Germinal center (tissue), 1 donor: Measurements from ENCODE around the gene MTSS2.

Source experiments
- DNase-seq: peaks from one replicate; pipeline ENCODE4 v3.0.0; 2012; ENCODE audit warnings: mixed read lengths, low spot score

Gene MTSS2, protein sequence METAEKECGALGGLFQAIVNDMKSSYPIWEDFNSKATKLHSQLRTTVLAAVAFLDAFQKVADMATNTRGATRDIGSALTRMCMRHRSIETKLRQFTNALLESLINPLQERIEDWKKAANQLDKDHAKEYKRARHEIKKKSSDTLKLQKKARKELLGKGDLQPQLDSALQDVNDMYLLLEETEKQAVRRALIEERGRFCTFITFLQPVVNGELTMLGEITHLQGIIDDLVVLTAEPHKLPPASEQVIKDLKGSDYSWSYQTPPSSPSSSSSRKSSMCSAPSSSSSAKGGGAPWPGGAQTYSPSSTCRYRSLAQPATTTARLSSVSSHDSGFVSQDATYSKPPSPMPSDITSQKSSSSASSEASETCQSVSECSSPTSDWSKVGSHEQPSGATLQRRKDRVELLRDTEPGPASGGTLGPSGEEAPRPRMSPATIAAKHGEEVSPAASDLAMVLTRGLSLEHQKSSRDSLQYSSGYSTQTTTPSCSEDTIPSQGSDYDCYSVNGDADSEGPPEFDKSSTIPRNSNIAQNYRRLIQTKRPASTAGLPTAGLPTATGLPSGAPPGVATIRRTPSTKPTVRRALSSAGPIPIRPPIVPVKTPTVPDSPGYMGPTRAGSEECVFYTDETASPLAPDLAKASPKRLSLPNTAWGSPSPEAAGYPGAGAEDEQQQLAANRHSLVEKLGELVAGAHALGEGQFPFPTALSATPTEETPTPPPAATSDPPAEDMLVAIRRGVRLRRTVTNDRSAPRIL

DNA sequence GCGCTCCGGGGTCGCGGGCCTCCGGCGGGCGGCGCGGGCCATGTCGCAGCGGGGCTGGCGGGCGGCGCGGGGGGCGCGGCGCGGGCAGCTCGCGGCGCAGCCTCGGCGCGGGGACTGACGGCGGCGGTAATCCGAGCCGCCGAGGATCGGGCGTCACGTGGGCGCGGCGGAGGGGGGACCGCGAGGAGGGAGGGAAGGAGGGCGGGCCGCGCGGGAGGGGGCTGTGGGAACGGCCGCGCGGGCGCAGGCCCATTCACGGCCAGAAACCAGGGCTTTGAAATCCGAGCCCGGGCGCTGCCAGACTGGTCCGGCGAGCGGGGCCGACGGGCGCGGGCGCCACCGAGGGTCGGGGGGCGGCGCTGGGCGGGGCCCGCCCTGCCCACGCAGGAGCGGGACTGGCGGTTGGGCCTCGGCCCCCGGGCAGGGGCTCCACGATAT lies at the start of gene MTSS2:
TSS of gene MTSS2 (minus strand) at position 116 of the 438 bp plus-strand sequence. CDS start 262 bp downstream, outside the sequence.
- peak; percentile 44 for DNase-seq

DNA sequence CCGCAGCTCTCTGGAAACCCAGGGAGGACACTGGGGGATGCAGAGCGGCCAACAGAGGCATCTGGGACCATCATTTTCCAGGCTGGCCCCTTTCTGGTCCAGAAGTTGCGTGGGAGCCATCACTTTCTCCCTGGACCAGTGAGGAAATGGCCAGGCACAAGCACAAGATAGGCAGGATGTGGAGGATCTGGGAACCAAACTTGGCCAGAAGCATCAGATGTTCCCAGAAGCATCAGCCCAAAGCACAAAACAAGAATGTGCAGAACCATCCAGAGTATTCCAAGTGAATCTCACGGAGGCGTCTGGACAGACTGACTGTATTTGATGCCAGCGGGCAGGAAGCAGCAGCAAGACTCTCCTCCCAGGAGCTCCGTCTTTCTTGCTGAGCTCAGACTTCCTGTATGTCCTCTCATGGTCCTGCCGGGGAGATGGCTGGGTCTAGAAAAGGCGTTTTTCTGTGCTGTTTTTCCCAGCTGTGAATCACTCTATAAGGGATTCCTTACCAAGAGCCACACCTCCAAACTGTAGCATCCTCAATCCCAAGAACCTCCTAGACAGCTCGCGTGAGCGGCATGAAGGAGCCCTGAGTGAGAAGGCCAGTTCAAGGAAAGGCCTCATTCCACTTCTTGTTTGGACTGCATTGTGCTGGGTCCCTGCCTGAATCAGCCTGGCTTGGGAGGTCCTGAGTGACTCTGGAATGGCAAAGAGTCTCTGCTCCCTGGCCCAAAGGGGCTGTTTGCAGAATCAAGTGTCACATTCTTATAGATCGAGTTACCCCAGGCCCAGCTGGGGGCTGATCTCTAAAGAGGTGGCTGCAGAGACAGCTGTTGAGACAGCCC lies 49.5 kb upstream of the MTSS2 start:
- no peak for DNase-seq

DNA sequence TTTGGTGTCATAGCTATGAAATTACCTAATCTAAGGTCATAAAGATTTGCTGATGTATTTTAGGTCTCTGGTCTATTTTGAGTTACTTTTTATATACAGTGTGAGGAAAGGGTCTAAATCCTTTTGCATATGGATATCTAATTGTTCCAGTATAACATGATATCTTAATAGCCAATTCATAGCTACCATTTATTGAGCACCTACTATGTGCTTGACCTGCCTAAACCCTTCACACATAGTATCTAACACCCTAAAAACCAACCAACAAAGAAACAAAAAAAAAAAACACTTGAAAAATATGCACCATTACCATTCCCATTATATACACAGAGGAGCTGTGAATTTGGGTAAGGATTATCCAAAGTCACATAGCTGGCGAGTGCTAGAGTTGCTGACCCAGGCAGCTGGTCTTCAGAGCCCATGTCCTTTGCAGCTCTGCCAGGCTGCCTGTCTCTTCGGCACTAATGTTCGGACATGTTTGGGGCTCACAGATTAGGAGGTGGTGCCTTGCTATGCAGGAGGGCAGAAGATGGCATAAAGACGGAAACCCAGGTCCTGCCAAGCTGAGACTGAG lies 48.8 kb upstream of the MTSS2 start:
- DNase-seq, result no peak

DNA sequence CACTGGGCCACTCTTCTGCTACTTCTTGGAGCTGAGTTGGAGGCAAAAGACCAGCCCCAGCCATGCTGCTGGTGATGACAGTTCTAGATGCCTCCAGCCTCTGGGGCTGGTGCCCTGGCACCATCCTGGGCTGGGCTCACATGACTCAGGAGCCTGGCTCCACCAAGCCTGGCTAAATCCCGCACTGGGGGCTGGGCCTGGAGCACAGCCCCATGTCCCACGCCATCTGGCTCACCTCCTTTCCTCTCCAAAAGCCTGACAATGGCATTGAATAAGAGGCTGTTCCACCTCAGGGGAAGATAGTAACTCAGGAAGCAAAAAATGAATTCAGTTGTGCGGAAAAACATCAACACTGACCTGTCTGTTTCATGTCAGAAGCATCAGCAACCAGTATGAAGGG lies 45.1 kb upstream of the MTSS2 start:
- no peak for DNase-seq

DNA sequence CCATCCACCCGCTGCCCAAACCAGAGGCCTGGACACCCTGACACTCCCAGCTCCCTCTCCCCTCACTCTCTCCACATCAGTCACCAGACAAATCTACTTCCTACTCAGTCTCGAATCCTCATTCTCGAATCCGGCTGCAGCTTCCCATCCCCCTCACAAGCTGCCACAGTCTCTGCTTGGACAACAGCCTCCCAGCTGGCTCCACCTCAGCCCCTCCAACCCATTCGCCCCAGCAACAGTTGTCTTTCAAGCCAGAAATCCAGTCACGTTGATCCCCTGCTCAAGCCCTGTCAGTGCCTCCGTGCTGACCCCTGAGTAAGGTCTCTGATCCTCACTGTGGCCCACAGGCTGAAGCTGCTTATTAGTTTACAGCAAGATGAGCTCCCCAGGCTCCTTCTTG lies 44.2 kb upstream of the MTSS2 start:
- no peak for DNase-seq

DNA sequence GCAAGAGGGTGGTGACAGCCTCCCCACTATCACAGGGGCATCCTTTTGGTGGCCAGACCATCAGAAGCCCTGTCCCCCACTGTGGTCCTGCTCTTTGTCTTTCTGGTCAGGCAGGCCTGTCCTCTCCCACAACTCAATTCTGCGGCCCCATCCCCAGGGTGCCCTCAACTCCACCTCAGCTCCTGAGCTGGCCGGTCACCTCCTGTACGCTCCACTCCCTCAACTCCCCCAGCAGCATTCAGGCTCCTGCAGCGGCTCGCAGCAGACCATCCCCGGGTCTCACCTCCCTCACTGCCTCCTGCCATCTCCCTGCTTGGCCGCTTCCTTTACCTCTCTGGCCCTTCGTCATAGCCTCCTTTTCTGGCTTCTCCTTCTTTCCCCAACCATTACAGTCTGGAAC lies 43.4 kb upstream of the MTSS2 start:
- DNase-seq, result no peak

DNA sequence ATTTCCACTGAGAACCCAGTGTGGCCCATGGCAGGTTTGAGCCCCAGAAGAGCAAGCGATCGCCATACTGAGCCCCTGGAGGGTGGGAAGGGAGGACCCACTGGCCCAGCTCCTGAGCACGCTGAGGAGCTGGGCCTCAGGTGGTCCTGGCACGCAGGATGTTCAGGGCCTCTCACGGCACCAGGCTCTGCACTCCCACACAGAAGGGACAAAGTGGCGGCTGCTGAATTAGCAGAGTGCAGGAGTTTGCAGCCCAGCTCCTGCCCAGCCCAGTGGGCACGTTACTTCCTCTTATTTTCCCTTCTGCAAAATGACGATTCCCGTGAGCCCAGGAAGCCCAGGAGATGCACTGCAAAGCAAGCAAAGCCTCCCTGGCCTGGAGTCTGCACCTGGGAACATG lies 42.3 kb upstream of the MTSS2 start:
- no peak for DNase-seq

DNA sequence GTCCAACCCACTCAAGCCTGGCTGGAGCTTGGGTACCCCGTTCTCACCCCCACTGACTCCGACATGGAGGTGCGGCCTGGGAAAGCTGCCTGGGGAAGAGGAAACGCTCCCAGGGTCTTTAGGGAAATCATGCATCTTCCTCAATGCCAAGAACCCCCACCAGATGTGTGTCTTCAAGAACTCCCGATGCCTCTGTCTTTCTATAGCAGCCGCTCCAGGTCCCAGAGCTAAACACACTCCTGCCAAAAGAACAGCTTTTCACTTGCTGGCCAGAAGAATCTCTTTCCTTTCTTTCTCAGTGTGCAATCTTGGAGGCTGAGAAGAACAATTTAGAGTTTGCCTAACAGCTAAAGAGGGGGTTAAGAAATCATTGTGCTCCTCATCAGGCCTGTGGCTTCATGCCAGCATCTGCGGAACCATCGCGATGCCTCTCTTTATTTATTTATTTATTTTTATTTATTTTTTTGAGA lies 41.1 kb upstream of the MTSS2 start:
- DNase-seq, result no peak

DNA sequence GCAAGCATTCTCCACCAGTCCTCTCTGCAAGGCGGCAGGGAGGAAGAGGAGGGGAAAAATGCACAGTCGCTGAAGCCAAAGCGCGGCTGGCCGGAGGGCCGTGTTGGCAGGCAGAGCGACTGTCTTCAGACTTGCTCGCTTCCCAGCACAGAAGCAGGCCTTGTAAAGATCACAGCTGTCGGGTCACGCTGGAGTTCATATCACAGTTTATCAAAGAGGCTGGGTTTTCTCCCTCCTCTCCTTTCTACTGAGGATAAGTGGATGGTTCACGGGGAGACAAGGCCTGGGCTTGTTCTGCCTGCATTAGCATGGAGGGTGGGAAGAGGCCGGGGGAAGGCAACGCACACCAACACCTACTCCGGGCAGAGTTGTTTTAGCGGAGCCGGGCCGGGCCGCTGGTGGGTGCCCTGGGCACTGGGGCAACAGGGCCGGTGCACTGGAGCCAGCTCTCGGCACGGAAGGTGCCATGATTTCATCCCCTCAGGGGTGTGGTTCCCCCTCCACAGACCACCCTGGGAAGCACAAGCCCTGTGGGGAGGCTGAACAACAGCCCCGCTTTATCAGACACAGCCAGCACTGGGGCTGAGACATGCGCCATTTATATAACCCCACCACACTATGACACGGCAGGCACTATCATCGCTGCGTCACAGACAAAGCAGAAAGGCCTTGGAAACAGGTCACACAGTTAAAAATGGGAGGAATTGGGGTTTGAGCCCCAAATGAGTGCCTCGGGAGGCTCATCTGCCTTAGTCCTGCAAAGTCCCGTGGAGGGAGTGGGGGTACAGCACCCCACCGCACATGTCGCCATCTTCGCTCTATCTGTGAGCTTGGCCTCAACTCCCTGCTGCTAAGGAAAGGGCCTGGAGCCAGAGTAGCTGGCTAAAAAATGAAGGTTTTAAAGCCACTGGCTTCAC lies 40.3 kb upstream of the MTSS2 start:
- DNase-seq, result no peak

DNA sequence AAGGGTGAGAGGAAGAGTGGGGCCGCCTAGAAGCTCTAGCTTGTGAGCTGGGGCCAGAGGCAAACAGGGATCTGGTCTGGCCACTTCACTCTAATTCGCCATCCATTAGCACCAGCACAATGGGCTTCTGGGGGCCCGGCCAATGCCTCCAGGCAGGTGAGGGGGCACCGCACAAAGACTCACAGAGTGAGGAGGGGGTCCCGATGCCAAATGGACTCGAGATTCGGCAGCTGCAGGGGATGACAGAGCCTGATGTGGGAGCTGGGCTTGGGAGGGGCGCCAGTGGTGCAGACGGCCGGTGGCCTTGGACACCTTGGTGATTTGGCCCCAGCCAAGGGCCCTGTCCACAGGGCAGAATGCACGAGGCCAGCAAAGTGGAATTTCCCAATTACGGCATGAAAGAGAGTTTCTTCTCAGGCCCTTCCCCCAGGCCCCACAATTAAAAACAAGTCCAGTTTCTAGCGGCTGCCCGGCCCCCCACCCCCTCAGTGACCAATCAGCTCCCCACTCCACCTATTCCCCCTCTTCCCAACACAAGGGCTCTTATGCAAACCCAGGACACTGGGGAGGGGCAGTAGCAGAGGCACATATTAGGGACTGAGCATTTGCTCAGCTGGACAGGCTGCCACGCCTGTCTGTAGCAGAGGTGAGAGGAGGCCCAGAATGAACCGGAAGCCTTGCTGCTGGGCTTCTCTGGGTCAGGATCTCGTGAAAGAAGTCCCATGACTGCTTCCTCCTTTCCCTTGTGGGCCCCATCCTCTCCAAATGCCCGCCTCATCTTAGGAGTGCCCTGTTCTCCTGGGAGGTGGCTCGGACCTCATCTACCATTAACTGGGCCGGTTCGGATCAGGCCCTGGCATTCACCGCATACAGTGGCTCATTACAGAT lies 39.4 kb upstream of the MTSS2 start:
- no peak for DNase-seq

DNA sequence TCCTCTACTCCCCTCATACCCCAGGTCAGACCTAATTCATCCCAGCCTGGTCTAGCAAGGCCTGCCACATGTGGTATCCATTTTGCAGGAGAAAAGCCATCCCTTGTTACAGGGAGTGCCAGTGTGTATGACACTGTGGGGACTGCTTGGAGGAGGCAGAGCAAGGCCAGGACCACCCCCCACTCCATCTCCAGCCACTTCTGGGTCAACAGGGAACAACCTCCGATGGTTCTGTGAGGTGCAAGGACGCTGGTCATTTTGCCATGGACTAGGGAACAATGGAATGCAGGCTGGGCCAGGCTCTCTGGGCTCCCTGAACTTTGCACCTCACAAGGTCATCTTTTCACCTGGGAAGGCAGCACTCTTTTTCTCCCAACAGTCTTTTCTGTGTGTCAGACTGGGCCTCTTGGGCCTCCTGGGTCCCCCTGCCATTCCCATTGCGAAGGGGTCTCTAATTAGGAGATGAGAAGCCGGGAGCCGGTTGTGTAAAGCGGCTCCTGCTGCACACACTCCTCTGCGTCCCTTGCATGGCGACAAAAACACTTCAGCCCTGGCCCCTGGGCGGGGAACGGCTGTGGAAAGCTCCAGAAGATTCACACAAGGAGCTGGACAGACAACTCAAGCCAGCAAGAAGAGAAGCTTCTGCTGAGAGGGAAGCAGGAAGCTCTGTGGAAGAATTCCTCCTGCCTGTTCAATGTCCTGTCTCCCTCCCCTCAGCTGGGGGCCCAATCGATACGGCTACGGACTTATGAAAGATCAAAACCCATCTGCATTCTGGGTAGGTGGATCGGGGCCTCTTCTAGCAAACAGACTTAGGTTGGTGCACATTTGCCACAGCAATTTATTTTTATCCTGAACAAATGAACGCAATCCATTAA lies 38.5 kb upstream of the MTSS2 start:
- DNase-seq, result no peak

DNA sequence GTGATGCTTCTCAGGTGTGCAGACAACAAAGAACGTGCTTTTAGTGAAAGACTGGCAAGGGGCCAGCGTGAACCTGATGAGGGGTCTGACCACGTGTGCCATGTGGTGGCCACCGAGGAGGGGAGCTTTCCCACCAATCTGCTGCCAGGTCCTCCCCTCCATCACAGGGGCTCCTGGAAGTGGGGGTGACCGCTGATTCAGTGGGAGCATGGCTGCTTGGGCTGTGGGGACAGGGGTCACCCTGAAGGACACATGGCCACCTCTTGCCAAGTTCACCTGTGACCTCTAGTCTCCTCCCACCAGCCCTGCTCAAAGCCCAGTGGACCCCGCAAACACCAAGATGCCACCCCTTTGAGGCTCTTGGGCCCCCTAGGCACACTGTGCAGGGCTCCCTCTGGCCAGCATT lies 37.9 kb upstream of the MTSS2 start:
- no peak for DNase-seq

DNA sequence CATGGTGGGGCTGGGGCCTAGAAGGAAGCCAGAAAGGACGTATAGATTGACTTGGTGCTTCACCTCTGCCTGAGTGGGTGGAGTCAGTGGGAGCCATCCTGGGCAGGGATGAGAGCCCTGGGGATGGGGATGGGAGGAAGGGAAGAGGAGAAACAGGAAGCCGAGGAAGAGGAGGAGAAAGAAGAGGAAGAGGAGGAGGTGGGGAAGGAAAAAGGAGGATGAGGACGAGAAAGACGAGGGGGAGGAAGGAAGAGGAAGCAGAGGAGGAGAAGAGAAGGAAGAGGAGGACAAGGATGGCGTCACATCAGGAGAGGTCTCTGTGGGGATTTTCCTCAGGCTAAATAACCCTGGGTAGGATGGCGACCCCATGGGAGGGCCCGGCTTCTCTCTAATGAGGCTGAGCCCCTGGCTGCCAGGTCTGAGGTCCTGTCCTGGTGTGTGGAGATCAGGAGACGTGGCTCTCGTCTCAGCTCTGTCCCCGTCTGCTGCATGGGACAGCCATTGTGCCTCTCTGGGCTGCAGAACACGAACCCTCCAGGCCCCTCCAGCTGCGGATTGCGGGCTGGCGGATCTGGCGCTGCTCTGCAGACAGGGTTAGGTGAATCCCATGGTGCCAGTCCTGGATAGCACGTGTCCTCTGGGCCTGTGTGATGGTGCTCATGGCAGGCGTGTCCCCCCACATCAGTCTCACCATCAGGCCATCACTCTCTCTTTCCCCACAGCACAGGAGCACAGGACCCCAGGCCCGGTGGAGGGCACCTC lies 35.5 kb upstream of the MTSS2 start:
- no peak for DNase-seq

DNA sequence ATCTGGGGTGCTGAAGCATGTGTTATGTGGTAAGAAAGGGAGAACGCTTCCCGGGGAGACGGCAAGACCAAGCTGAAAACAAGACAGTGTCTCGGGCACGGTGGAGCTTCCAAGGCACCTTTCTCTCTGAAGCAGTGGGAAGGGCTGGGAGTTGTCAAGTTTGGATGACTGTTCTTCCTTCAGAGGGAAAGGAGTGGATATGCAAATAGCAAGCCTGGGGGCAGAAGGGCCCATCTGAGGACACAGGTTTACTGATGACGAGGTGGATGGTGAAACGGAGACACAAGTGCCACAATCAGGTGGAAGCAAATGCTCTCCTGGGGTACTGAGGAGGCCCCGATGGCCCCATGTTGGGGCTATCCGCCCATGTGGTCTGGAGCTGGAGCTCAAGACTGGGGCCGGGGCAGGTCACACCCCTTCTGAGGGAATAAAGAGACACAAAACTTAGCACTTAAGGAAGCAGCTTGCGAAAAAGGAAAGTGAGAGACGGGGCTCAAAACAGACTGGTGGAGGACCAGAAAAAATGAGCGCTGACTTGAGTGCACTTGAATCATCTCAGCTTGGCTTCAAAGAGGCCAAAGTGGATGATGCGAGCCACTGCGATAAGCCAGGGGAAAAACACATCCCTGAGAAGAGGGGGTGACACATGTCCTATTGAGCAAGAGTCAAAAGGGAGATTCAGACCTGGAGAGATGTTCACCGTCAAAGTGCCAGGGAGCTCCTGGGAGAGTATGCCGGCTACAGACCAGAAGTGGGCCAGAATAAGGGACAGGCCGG lies 34.8 kb upstream of the MTSS2 start:
- DNase-seq, result no peak

DNA sequence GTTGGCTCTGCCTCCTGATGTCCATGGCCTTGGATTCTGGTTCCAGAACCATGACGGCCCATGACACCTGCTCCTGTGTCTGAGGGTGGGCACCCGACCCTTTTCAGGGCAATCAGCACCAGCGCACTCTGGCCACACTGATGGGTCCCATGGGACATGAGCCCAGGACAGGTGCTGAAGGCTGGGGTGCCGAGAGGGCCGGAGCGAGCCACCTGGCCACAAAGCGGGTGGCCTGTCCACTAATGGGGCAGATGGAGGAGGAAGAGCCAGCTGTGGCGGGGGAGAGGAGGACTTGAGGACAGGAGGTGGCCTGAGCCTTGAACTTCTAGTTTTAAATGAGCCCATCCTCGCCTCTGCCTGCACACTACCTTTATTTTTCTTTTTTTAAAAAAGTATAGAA lies 31.2 kb upstream of the MTSS2 start:
- no peak for DNase-seq

DNA sequence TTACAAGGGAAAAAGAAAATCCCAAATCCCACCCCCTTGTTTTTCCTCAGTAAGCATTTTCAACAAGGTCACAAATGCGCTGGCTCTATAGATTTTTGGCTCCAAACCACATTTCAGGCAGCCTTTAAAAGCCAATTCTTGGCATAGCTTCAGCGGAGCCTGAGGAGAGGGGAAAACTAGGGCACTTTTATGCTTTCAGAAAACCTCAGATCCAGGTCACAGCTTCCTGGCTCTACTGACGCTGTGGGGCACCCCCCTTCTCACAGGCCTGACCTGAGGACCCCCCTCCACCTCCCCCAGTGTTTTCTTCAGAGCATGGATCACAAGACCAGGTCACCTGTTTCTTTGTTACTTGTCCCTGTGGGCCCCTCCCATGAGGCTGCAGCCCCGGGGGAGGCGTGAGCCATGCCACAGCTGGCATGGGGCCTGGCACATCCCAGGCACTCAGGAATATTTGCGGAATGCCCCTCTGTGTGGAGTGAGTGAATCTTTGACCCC lies 30.1 kb upstream of the MTSS2 start:
- no peak for DNase-seq
